Heart left ventricle (tissue), 13 donors: ENCODE measurements around the gene CACNA1E.

ENCODE experiments used
- POLR2A ChIP-seq, 2 donors: fragments of 450-650 bp; IDR thresholded peaks; one replicate each; pipeline ENCODE4 v1.6.1; 2017; ENCODE audit warnings: antibody characterized with exemption in 2 of 2, mild to moderate bottlenecking in 2 of 2, moderate library complexity in 2 of 2
- TF ChIP-seq, protein P1 (sequence below), 12 donors: fragments of 200-600 bp; sonication (generic) in 4 of 12; IDR thresholded peaks; one replicate each; pipeline versions ENCODE4 v1.5.0 to v1.8.0; 2018 to 2022; ENCODE audit warnings: antibody characterized with exemption in 12 of 12, mild to moderate bottlenecking in 5 of 12
- donor health status: ischemic (EF 13 %, LVEDD 7.1; RV severe dilation, severe dysfunction).
- donor health status: DM: no; HTN: yes; CAD: no.
- donor health status: DM: no; HTN: no; CAD: no.
- donor health status: ischemic (EF 25% LVEDD 6.9; RV normal size, moderate dysfunction).
- donor health status: ischemic (EF 25% LVEDD 5.7; RV mildly dilated, moderate dysfunction).
- donor health status: ischemic (EF 35%, LVEDD 5.7; RV mildly dilated, moderate dysfunction).
- donor health status: nonischemic (EF 11% LVEDD 7.7; RV severe dilation, severe dysfunction).
- donor health status: DM: yes; HTN: yes; CAD: no.
- donor health status: PGD.
- donor health status: ischemic (EF 29% LVEDD 5.4; RV normal size, mild dysfunction).
- donor health status: nonischemic (EF 23%, LVEDD 6.1; RV moderate dilation, normal function).

DNA sequence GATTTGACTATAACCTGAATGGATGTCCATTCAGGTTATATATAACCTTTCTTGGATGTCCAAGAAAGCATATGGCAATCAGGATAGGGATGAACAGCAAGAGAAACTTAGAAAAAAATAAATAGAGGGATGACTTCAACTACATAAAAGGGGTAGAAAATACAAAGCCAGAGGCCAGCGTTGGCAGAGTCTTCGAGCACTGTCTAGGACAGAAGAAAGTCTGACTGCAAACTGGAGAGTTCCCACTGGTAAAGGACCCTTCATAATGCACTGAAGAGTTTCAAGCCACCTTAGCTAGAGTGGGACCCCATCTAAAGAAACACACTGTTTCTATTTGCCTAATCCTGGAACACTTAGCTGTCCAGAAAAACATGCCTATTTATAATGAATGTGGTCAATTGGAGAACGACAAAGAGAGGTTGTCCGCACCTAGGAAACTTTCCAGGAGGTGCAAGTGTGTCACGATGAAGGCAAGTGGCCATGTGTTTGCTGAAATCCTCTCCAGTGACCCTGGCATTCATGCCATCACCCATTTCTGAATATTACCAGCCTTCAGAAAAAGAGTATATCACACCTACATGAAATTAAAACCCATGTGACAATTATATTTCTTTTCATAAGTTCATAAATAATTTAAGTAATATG lies 362.8 kb downstream of the CACNA1E start:
- TF ChIP-seq, protein P1, sequence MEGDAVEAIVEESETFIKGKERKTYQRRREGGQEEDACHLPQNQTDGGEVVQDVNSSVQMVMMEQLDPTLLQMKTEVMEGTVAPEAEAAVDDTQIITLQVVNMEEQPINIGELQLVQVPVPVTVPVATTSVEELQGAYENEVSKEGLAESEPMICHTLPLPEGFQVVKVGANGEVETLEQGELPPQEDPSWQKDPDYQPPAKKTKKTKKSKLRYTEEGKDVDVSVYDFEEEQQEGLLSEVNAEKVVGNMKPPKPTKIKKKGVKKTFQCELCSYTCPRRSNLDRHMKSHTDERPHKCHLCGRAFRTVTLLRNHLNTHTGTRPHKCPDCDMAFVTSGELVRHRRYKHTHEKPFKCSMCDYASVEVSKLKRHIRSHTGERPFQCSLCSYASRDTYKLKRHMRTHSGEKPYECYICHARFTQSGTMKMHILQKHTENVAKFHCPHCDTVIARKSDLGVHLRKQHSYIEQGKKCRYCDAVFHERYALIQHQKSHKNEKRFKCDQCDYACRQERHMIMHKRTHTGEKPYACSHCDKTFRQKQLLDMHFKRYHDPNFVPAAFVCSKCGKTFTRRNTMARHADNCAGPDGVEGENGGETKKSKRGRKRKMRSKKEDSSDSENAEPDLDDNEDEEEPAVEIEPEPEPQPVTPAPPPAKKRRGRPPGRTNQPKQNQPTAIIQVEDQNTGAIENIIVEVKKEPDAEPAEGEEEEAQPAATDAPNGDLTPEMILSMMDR (IDR thresholded peaks at IDR 0.05) = no peak
- TF ChIP-seq POLR2A (IDR thresholded peaks at IDR 0.05) = no peak
